Retinal pigment epithelial cell (primary cell): ENCODE data around the gene TNFRSF1B.

ENCODE experiments used
- DNase-seq: peaks from one replicate; pipeline ENCODE4 v3.0.0-alpha.2; 2010; ENCODE audit warnings: low read depth
- H3K4me3 ChIP-seq: 2 replicates; pipeline ENCODE4 v1.5.1; 2011; ENCODE audit warnings: mild to moderate bottlenecking, low read length, control low read depth, moderate library complexity
- TF ChIP-seq, protein P1 (sequence below): conservative IDR thresholded peaks from 2 replicates; pipeline ENCODE4 v1.5.1; 2011; ENCODE audit warnings: low read depth, low read length, control low read depth, inconsistent platforms

Gene TNFRSF1B

DNA sequence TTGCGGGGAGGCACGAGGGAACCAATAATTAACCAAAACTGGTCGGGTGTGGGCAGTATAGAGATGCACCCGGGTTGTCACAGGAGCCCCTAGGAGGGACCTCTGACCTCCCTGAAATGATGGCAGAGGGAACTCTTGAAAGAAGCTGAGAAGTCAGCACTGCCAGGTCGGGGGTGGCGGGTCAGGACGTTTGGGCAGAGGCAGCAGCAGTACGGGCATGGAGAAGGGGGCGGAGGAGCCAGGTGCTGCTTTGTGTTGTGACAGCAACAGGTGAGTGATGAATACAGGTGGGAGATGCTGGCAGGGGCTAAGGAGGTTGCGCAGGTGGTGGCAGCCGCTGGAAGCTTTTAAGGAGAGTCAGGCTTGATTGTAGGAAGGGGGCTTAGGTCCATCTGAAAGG lies 11.7 kb downstream of the TNFRSF1B start:
- no peak overlapping the region for H3K4me3 ChIP-seq
- DNase-seq, result no peak
- TF ChIP-seq, protein P1, sequence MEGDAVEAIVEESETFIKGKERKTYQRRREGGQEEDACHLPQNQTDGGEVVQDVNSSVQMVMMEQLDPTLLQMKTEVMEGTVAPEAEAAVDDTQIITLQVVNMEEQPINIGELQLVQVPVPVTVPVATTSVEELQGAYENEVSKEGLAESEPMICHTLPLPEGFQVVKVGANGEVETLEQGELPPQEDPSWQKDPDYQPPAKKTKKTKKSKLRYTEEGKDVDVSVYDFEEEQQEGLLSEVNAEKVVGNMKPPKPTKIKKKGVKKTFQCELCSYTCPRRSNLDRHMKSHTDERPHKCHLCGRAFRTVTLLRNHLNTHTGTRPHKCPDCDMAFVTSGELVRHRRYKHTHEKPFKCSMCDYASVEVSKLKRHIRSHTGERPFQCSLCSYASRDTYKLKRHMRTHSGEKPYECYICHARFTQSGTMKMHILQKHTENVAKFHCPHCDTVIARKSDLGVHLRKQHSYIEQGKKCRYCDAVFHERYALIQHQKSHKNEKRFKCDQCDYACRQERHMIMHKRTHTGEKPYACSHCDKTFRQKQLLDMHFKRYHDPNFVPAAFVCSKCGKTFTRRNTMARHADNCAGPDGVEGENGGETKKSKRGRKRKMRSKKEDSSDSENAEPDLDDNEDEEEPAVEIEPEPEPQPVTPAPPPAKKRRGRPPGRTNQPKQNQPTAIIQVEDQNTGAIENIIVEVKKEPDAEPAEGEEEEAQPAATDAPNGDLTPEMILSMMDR, result no peak

- H3K4me3 ChIP-seq, result no peak overlapping the region
- DNase-seq, result no peak
- TF ChIP-seq, protein P1, result no peak
Measured at GRCh38 chr1:12179111-12179519, 12.3 kb downstream of the TNFRSF1B start.

- no peak overlapping the region for H3K4me3 ChIP-seq
- TF ChIP-seq, protein P1, result no peak
- no peak for DNase-seq
Measured at GRCh38 chr1:12179676-12180075, 12.9 kb downstream of the TNFRSF1B start.

DNA sequence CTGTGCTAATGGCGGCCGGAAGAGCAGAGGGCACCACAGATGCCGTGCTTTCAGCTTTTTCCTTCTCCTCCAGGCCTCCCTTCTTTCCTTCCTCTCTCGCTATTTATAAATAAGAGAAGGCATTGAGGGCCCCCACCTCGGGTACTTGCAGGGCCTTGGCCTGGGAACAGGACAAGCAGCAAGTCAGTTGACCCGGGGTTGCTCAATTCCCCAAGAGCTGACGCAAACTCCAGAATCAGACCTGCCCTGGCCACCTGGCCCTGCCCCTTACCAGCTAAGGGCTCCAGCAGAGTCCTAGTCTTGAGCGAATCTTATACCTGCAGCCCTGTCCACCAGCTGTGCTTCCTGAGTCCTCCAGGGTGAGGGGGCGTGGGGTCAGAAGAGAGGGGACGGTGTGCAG lies 13.5 kb downstream of the TNFRSF1B start:
- DNase-seq, result no peak
- TF ChIP-seq, protein P1, result no peak
- H3K4me3 ChIP-seq, result no peak overlapping the region

DNA sequence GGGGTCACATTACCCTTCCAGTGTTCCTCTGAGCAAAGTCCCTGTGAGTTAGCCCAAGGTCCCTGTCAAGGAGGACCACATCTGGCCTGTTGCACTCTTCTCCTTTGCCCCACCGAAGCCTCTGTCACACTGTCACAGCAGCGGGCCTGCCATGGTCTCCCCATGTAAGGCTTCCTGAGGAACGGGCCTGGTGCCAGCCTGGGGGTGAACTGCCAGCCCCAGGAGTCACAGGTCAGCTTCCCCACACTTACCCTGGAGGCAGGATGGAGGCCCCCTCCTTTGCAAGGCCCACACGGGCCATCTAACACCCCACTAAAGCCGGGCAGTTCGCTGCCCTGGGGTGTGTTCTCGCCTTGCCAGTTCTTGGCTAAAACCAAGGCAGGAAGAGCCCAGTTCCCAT lies 14.1 kb downstream of the TNFRSF1B start:
- TF ChIP-seq, protein P1, result no peak
- no peak overlapping the region for H3K4me3 ChIP-seq
- DNase-seq, result no peak

GRCh38 chr1:12181568-12181967 lies 14.8 kb downstream of the TNFRSF1B start:
- TF ChIP-seq, protein P1, result no peak
- H3K4me3 ChIP-seq, result no peak overlapping the region
- no peak for DNase-seq

GRCh38 chr1:12182410-12182984 lies 15.7 kb downstream of the TNFRSF1B start:
- DNase-seq, result no peak
- no peak overlapping the region for H3K4me3 ChIP-seq
- TF ChIP-seq, protein P1, result no peak
